Loucy (cell line): Measurements from ENCODE around the gene XRCC1.

Experiments used
- EZH2phosphoT487 ChIP-seq: fragments of 200-600 bp; IDR thresholded peaks from 2 replicates; pipeline ENCODE4 v1.6.1; 2018; ENCODE audit warnings: antibody characterized with exemption, mild to moderate bottlenecking, moderate library complexity, borderline replicate concordance
- TF ChIP-seq, protein P1 (sequence below): fragments of 200-600 bp; sonication (generic); conservative IDR thresholded peaks from 2 replicates; pipeline ENCODE4 v1.5.1; 2014; ENCODE audit warnings: mild to moderate bottlenecking, antibody characterized with exemption, low read length

DNA sequence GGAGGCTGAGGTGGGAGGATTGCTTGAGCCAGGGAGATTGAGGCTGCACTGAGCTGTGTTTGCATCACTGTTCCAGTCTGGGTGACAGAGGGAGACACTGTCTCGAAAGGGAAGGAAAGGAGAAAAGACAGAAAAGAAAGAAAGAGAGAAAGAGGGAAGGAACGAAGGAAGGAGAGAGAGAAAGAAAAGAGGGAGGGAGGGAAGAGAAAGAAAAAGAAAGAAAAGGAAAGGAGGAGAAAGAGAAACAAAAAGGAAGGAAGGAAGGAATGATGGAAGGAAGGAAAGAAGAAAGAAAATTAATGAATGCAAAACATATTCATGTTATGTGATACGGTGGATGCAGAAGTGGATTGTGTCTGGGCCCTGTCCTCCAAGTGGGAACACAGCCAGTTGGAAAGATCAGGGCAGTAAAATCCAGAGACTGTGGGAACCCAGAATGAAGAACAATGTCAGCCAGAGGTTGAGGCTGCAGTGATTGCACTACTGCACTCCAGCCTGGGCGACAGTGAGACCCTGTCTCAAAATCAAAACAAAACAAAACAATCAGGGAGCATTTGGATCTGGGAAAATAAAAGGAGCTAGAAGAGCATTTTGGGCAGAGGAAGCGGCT is 77.0 kb downstream of the XRCC1 start:
- TF ChIP-seq, protein P1, sequence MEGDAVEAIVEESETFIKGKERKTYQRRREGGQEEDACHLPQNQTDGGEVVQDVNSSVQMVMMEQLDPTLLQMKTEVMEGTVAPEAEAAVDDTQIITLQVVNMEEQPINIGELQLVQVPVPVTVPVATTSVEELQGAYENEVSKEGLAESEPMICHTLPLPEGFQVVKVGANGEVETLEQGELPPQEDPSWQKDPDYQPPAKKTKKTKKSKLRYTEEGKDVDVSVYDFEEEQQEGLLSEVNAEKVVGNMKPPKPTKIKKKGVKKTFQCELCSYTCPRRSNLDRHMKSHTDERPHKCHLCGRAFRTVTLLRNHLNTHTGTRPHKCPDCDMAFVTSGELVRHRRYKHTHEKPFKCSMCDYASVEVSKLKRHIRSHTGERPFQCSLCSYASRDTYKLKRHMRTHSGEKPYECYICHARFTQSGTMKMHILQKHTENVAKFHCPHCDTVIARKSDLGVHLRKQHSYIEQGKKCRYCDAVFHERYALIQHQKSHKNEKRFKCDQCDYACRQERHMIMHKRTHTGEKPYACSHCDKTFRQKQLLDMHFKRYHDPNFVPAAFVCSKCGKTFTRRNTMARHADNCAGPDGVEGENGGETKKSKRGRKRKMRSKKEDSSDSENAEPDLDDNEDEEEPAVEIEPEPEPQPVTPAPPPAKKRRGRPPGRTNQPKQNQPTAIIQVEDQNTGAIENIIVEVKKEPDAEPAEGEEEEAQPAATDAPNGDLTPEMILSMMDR = no peak
- TF ChIP-seq EZH2phosphoT487 = no peak
